Measurements from ENCODE around the gene UQCC3.

Gene UQCC3

GRCh38 chr11:62715150-62716130 is 44.0 kb downstream of the UQCC3 start:
- Histone ChIP-seq H3K9me3 (no peaks in the 10 kb centered on the region), H3K4me1 (no peaks in the 10 kb centered on the region), H3K27me3 (no peaks in the 10 kb centered on the region), H3K4me3 (ENCODE audit: low read depth, low read length) (no peak overlapping the region), H3K36me3 (peaks cover 53% of the 10 kb centered on the region)
- TF ChIP-seq, protein P1, sequence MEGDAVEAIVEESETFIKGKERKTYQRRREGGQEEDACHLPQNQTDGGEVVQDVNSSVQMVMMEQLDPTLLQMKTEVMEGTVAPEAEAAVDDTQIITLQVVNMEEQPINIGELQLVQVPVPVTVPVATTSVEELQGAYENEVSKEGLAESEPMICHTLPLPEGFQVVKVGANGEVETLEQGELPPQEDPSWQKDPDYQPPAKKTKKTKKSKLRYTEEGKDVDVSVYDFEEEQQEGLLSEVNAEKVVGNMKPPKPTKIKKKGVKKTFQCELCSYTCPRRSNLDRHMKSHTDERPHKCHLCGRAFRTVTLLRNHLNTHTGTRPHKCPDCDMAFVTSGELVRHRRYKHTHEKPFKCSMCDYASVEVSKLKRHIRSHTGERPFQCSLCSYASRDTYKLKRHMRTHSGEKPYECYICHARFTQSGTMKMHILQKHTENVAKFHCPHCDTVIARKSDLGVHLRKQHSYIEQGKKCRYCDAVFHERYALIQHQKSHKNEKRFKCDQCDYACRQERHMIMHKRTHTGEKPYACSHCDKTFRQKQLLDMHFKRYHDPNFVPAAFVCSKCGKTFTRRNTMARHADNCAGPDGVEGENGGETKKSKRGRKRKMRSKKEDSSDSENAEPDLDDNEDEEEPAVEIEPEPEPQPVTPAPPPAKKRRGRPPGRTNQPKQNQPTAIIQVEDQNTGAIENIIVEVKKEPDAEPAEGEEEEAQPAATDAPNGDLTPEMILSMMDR (IDR thresholded peaks at IDR 0.05; ENCODE audit: low read depth, low read length) = no peak
- no peak for DNase-seq

DNA sequence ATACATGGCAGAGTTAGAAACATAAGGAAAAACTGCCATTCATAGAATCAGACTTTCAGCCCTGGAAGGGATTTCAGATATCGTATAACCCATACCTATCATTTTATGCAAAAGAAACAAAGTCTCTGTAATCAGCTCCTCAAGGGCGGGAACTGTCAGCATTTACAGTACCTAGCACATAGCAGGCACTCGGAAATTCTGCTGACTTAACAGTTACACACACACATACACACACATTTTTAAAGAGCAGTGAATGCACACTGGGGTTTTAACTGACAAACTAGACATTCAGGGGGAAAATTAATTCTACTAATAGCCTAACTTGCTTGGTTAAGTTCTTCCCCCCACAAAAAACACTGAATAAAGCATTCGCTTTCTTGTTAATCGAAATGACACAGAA is 44.7 kb downstream of the UQCC3 start:
- Histone ChIP-seq H3K27me3 (no peaks in the 10 kb centered on the region), H3K4me1 (no peaks in the 10 kb centered on the region), H3K36me3 (peaks cover 55% of the 10 kb centered on the region), H3K4me3 (ENCODE audit: low read depth, low read length) (no peak overlapping the region), H3K9me3 (no peaks in the 10 kb centered on the region)
- TF ChIP-seq, protein P1 (IDR thresholded peaks at IDR 0.05; ENCODE audit: low read depth, low read length) = no peak
- DNase-seq = no peak

DNA sequence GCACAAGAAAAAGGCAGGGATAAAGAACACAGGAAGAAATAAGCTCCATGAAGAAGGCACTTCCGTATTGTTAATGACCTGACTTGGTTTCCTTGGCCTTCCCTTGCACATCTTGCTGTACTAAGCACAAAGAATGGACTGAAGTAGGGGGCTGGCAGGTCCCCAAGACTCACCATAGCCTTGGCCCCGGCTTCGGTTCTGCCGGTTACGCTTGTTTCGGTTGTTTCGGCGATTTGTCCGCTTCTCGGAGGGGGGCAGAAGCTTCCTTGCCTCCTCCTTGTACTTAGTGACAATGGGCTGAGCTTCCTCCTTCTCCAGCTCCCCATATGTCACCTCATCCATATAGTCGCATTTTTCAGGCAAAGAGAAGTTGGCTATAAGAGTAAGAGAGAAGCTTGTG is 45.3 kb downstream of the UQCC3 start:
- no peaks in the 10 kb centered on the region for H3K4me1 ChIP-seq
- no peak overlapping the region for H3K4me3 ChIP-seq (ENCODE audit: low read depth, low read length)
- peaks cover 54% of the 10 kb centered on the region for H3K36me3 ChIP-seq
- DNase-seq = no peak
- H3K9me3 ChIP-seq = no peaks in the 10 kb centered on the region
- no peaks in the 10 kb centered on the region for H3K27me3 ChIP-seq
- TF ChIP-seq, protein P1 (IDR thresholded peaks at IDR 0.05; ENCODE audit: low read depth, low read length) = no peak

DNA sequence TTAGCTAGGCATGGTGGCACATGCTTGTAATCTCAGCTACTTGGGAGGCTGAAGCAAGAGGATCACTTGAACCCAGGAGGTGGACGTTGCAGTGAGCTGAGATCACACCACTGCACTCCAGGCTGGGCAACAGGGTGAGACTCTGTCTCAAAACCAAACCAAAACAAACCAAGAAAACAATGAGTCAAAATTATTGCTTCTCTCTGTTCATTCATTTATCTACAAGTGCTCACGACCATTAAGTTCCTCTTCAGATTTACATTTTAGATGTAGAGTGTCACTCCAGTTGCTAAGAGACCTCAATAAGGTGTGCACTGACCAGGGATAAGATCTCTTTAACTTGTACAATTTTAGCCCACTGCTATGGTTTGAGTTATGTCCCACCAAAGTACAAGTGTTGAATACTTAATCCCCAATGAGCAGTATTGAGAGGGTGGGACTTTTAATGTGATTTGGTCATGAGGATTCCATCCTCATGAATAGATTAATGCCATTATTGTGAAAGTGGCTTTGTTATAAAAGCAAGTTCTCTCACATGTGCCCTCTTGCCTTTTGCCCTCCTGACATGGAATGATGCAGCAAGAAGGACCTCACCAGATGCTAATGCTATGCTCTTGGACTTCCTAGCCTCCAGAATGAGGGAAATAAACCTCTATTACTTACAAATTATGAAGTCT is 48.0 kb downstream of the UQCC3 start:
- no peak overlapping the region for H3K4me3 ChIP-seq (ENCODE audit: low read depth, low read length)
- no peak for DNase-seq
- TF ChIP-seq, protein P1 (IDR thresholded peaks at IDR 0.05; ENCODE audit: low read depth, low read length) = no peak
- no peaks in the 10 kb centered on the region for H3K4me1 ChIP-seq
- H3K9me3 ChIP-seq = no peaks in the 10 kb centered on the region
- no peaks in the 10 kb centered on the region for H3K27me3 ChIP-seq
- peaks cover 76% of the 10 kb centered on the region for H3K36me3 ChIP-seq

- no peak overlapping the region for H3K4me3 ChIP-seq (ENCODE audit: low read depth, low read length)
Measured at GRCh38 chr11:62721994-62722393, 50.5 kb downstream of the UQCC3 start.

More at GRCh38 chr11:62721994-62722393, 50.5 kb downstream of the UQCC3 start:
- Histone ChIP-seq H3K4me1 (no peaks in the 10 kb centered on the region), H3K9me3 (no peaks in the 10 kb centered on the region), H3K27me3 (no peaks in the 10 kb centered on the region), H3K36me3 (peaks cover 64% of the 10 kb centered on the region)
- TF ChIP-seq, protein P1 (IDR thresholded peaks at IDR 0.05; ENCODE audit: low read depth, low read length) = peak; percentile 12; the same call in 1 of the 2 replicates
- no peak for DNase-seq
